SU-DHL-6 (cell line): Measurements from ENCODE around the gene KAZALD1.

Source experiments
- EZH2phosphoT487 ChIP-seq: fragments of 200-600 bp; sonication (generic), shearing (Covaris generic); conservative IDR thresholded peaks from 2 replicates; pipeline ENCODE4 v1.6.1; 2018; ENCODE audit warnings: mild to moderate bottlenecking, antibody characterized with exemption, low read length, moderate library complexity, mixed read lengths
- TF ChIP-seq, protein P1 (sequence below): fragments of 200-600 bp; sonication (generic); IDR thresholded peaks from one replicate; pipeline ENCODE4 v1.5.1; 2017; ENCODE audit warnings: antibody characterized with exemption, mild to moderate bottlenecking, low read length, moderate library complexity; ENCODE audit not compliant: insufficient read depth, poor library complexity, severe bottlenecking

DNA sequence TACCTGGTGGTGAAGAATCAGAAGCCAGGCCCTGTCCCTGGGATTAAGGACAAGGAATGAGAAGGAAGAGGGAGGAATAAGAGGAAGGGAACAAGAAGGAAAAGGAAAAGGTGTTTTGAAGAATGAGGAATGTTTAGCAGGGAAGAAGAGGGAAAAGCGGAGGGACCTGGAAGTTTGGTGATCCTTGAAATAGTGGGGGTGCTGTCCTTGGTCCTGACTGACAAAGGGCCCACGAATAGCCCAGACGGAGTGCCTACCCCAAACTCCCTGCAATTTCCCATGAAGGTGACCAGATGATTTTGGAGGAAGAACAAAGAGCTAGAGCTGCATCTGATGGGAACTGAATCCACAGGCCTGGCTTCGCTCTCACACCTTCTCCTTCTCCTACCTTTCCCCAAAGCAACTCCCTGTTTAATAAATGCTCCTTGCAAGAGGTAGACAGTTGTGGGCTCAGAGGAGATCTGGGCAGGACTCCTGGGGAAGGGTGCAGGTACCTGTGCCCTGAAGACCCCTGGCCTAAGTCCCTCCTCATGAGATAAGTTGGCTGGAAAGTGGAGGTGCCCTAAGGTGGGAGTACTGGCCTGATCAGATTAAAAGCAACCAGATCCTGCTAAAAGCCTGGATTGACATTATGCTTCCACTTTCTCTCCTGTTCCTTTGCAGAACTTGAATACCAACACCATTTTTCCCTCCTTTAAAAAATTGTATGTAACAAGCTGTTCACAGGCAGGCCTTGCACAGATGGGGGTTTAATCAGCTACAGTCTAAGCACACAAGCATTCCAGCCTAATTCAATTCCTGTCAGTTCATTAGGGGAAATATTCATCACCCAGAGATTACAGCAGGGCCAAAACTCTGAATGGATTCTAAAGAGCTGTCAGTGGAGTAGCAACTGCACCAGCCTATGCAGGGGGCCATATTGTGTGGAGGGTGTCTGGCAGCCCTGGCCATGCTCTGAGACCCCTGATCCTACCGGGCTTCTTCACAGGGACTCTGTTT is 19.4 kb downstream of the KAZALD1 start:
- TF ChIP-seq, protein P1, sequence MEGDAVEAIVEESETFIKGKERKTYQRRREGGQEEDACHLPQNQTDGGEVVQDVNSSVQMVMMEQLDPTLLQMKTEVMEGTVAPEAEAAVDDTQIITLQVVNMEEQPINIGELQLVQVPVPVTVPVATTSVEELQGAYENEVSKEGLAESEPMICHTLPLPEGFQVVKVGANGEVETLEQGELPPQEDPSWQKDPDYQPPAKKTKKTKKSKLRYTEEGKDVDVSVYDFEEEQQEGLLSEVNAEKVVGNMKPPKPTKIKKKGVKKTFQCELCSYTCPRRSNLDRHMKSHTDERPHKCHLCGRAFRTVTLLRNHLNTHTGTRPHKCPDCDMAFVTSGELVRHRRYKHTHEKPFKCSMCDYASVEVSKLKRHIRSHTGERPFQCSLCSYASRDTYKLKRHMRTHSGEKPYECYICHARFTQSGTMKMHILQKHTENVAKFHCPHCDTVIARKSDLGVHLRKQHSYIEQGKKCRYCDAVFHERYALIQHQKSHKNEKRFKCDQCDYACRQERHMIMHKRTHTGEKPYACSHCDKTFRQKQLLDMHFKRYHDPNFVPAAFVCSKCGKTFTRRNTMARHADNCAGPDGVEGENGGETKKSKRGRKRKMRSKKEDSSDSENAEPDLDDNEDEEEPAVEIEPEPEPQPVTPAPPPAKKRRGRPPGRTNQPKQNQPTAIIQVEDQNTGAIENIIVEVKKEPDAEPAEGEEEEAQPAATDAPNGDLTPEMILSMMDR, result no peak
- no peak for TF ChIP-seq EZH2phosphoT487
